HG02759 (cell line): ENCODE measurements around the gene ARL2BP.
"Not testable (repeated sequence)": the region's sequence is repeated elsewhere in the genome, so short reads cannot be mapped to it uniquely, and the experiment has no call there.

Experiments used
- ATAC-seq: cut with Tn5 transposase; IDR thresholded peaks from one replicate; pipeline ENCODE4 v1.9.1; 2021; ENCODE audit warnings: mild to moderate bottlenecking, moderate library complexity; ENCODE audit not compliant: unreplicated experiment

The ARL2BP gene

GRCh38 chr16:57262841-57263540 is 17.9 kb downstream of the ARL2BP start:
- ATAC-seq: no peak

- no peak for ATAC-seq
Measured at GRCh38 chr16:57263541-57264351, 18.7 kb downstream of the ARL2BP start.

DNA sequence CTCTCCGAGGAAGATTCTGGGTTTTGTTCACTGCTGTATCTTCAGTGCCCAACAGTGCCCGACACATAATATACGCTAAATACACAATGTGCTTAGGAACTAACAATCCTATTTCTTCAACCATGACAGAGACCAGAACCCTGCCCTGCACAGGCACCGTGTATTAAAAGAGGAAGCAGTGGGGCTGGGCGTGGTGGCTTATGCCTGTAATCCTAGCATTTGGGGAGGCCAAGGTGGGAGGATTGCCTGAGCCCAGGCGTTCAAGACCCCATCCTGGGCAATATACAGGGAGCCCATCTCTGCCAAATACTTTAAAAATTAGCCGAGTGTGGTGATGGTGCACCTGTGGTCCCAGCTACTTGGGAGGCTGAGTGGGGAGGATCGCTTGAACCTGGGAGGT is 19.3 kb downstream of the ARL2BP start:
- no peak for ATAC-seq

- no peak for ATAC-seq
Measured at GRCh38 chr16:57264950-57265371, 19.9 kb downstream of the ARL2BP start.

DNA sequence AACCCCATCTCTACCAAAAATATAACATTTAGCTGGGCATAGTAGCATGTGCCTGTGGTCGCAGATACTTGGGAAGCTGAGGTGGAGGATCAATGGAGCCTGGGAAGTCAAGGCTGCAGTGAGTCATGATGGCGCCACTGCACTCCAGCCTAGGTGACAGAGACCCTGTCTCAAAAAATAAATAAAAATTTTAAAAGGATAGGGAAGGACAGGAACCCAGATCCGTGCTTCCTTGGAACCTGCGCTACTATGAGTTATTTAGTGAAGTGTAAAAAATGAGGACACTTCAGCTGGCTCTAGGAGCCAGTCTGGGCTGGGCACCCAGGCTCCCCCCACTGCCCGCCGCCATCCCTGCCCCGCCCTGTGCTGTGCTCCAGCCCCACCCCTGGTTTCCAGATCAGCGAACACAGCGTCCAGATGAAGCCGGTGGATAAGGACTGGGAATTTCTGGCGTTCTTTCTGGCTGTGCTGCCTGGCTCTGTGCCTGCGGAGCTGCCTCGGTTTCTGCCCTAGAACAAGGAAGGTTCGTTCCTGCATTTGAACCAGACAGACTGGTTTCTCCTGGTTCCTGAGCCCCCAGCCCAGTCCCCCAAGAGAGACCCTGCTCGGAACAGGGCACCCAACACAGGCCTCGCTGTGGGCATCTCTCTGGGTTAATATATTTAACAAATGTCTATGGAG is 20.9 kb downstream of the ARL2BP start:
- ATAC-seq: no peak

DNA sequence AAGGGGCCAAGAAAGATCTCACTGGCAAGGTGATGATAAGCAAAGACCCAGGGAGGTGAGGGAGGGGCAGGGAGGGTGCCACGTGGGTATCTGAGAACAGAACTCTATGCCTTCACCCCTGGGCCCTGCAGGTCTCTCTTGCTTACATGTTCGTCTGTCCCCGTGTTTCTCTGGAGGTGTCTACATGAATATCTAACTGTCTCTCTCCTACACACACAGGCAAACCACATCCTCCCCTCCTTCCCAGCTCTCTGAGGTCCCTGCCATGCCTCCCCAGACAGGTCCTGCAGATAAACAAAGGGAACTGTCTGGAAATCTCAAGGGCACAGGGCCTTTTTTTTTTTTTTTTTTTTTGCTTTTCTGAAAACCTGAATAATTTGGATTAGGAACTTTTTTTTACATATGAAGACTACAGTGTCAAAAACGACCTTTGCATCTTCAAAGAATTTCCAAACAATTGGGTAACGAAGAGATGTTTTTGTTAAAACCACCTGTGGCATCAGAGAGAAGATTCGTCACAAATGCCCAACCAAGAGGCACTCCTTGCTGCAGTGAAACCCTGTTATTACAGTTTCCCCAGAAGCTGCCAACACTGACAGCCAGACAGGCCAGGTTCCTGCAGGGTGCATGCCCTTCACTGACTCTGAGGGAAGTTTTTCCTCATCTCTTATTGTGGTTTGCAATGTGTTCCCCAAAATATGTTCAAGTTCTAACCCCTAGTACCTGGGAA is 21.6 kb downstream of the ARL2BP start:
- no peak for ATAC-seq

DNA sequence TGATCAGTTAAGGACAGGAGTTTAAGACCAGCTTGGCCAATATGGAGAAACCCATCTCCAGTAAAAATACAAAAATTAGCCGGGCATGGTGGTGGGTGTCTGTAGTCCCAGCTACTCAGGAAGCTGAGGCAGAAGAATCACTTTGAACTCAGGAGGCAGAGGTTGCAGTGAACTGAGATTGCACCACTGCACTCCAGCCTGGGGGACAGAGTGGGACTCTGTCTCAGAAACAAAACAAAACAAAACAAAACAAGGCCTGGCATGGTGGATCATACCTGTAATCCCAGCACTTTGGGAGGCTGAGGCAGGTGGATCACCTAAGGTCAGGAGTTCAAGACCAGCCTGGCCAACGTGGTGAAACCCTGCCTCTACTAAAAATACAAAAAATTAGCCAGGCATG is 22.3 kb downstream of the ARL2BP start:
- ATAC-seq: not testable (repeated sequence)

GRCh38 chr16:57268804-57269800 is 24.0 kb downstream of the ARL2BP start:
- ATAC-seq: no peak

DNA sequence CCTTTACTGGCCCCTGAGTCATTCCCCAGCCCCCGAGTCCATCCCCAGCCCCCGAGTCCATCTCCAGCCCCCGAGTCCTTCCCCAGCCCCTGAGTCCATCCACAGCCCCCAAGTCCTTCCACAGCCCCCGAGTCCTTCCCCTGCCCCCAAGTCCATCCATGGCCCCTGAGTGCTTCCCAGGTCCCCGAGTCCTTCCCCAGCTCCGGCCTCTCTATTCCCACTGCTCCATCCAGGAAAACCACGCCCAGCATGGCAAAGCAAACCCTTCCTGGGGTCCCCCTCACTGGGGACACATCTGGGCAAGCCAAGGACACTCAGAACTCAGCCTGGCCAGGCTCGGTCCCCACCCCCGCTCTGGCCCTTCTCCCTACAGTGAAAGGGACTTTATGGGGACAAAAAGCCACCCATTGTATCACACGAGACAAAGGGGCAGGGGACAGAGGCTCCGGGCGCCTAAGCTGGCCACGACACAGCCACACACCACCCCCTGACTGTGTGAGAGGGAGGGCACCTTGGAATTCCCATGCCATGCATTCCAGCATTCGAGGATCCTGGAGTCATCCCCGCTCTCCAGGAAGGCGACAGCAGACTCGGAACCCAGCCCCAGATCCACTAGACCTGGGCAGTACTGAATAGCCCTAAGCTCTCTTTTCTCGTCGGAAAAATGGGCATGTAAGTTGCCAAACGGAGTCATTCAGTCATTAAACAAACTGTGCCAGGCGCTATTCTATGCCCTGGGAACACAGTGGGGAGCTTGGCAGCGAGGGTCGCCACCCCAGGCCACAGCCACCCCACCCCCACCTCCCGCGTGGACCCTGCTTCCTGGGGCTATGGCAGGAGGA is 25.4 kb downstream of the ARL2BP start:
- ATAC-seq: no peak

DNA sequence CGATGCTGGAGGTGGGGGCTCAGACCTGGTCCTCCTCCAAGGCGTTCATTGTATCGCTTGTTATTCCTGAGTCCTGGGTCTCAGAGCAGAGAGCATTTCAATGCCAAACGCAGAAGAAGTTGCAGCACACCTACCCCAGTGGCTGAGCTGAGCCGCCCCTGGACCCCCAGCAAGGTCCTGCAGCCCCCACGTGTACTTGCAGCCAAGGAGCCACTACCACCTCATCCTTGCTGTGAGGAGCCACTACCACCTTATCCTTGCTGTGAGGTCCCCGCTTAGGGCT is 25.9 kb downstream of the ARL2BP start:
- ATAC-seq: no peak

- no peak for ATAC-seq
Measured at GRCh38 chr16:57271867-57272495, 26.9 kb downstream of the ARL2BP start.

GRCh38 chr16:57273359-57273758 is 28.3 kb downstream of the ARL2BP start:
- ATAC-seq: no peak

DNA sequence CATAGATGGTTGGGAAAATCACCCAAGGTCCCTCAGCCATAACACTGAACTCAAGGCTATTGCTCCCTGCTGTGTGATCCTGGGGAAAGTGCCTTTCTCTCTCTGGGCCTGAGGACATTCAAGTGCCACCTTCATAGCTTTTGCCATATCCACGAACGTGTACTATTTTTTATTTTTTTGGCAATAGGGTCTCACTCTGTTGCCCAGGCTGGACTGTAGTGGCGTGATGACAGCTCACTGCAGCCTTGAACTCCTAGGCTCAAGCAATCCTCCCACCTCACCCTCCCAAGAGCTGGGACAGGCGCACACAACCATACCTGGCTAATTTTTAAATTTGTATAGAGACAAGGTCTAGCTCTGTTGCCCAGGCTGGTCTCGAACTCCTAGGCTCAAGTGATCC is 28.8 kb downstream of the ARL2BP start:
- no peak for ATAC-seq

- not testable (repeated sequence) for ATAC-seq
Measured at GRCh38 chr16:57275946-57276345, 30.9 kb downstream of the ARL2BP start.

DNA sequence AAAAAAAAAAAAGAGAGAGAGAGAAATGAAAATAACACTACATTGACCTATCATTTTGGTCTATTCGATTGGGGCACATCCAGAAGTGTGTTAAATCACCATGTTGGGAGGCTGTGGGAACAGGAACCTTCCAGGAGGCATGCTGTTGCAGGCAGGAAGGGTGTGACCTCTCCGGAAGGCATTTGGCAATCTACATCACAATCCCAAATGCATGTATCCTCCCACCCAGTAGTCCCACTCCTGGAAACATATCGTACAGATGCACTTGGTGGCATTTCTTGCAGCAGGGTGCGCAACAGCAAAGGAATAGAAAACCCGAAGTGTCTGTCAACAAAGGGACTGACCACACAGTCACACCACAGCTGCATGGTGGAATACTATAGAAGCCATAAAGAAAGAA is 31.5 kb downstream of the ARL2BP start:
- no peak for ATAC-seq

GRCh38 chr16:57277586-57277985 is 32.5 kb downstream of the ARL2BP start:
- ATAC-seq: no peak

DNA sequence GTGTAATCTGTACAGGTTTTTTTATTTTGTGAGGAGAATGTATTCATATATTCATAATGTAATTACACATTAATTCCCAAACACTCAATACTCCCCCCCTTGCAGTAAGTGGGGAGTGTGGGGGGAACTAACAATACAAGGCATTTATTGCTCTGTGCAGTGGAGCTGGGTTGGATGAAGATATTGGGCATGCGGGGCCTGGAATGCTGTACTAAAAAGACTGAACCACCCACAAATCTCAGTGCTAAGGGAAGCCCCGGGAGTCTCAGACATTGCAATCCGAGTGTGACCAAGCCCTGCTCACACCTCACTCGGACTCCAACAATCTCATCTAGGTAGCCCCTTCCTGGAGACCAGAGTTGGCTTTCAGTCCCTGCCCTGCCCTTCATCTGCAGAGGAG is 33.4 kb downstream of the ARL2BP start:
- no peak for ATAC-seq

GRCh38 chr16:57279780-57280638 is 35.0 kb downstream of the ARL2BP start:
- ATAC-seq: no peak
